NCI-H2196 treated with DMSO at 0.1 percent for 48 hours (cell line): ENCODE measurements around the gene ZNF571.
A peak's percentile ranks its signal among the peaks of the same experiment; 100 is the strongest.

Experiments used
- DNase-seq: peaks from one replicate; lab custom pipeline; 2025; ENCODE audit not compliant: unreplicated experiment; lab: John Stamatoyannopoulos, UW

The ZNF571 gene

GRCh38 chr19:37594304-37594981 is at the start of gene ZNF571, which contains the start of gene ZNF540:
TSS of gene ZNF571 (minus strand) at chr19:37594792. CDS start at chr19:37586676, 8,116 bp downstream.
TSS of gene ZNF540 (plus strand) at chr19:37594876. CDS start at chr19:37598448, 3,572 bp downstream.
- DNase-seq, result peak; percentile 91

GRCh38 chr19:37635076-37636056 is 40.8 kb upstream of the ZNF571 start:
- no peak for DNase-seq

- DNase-seq, result no peak
These were observed 390 bp upstream of the ZNF571 start for GRCh38 chr19:37594982-37595382.

GRCh38 chr19:37593996-37594303 is 642 bp downstream of the ZNF571 start:
- no peak for DNase-seq

GRCh38 chr19:37583340-37583739 is 11.3 kb downstream of the ZNF571 start:
- DNase-seq, result no peak

GRCh38 chr19:37572203-37572602 is 22.4 kb downstream of the ZNF571 start:
- no peak for DNase-seq

GRCh38 chr19:37565370-37565669 is 29.3 kb downstream of the ZNF571 start:
- no peak for DNase-seq

GRCh38 chr19:37564624-37565369 is 29.8 kb downstream of the ZNF571 start:
- DNase-seq, result no peak

- DNase-seq, result no peak
These were observed 31.1 kb downstream of the ZNF571 start for GRCh38 chr19:37563518-37563917.

- no peak for DNase-seq
These were observed 43.2 kb downstream of the ZNF571 start for GRCh38 chr19:37551129-37551993.

GRCh38 chr19:37537391-37537947 is 57.1 kb downstream of the ZNF571 start:
- DNase-seq, result no peak

- DNase-seq, result no peak
These were observed 74.7 kb downstream of the ZNF571 start for GRCh38 chr19:37519890-37520289.
